SK-N-MC (cell line): ENCODE data around the gene CYBB.

Source experiments
- EZH2 ChIP-seq: fragments of 200-600 bp; sonication (generic); IDR thresholded peaks from one replicate; pipeline ENCODE4 v1.6.1; 2017; ENCODE audit warnings: antibody characterized with exemption
- POLR2AphosphoS5 ChIP-seq: IDR thresholded peaks from 2 replicates; pipeline ENCODE4 v1.6.1; 2012; ENCODE audit warnings: mild to moderate bottlenecking, low read depth, low read length, borderline replicate concordance

DNA sequence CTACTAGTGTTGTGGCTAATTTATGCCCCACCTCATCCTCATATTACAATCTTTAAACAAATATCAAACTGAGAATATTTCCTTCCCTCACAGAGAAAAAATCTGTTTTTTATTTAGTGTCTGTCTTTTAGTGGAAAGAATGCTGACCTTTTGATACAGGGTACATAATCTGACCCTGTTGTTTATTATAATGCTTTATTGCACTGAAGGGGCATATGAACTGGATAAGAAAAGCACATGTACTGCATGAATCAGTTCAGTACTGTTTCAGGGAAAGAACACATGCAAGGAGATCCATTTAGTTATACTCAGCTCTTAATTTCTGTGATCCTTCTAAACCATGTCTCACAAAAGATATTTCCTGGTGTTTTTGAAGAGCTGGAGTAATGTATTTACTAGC lies 83.0 kb downstream of the CYBB start:
- TF ChIP-seq EZH2, result no peak
- no peak for TF ChIP-seq POLR2AphosphoS5
